ENCODE data around the gene ZC3H7A. TPM values are rescaled to one million over a fixed set of nuclear protein-coding genes. Genes with fewer than 3 reads are reported as not detected.

Gene ZC3H7A
- total RNA-seq, 1 experiment from 2014 or later = 43.1 TPM

DNA sequence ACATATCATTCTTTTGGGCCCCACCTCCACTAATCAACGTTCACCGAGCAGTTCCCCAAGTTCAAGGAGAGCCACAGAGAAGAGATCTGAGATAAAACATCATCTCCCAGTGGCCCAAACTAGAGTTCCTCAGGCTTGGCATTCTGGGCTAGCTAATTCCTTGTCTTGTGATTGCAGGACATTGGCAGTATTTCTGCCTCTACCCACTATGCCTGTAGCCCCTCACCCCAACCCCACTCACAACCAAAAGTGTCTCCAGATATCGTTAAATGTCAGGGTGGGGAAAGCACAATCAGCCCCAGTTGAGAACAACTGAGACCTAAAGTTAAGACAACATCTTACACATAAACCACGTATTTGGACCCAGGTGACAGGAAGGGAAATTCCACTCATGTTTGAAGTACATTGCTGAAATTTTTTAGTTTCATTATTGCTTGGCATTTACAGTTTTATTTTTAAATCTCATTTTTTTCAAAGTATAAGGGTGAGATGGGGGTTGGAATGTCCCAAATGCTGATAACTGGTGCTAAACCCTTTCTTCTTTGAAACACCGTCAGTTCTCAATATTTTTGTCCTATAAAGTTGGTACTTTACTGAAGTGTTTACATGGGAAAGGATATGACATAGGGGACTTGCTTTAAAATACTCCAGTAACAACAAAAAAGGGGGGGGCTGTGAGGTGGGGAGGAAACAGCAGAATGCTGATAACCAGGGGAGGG lies 13.6 kb downstream of the ZC3H7A start:
- Histone ChIP-seq H3K23me2 (ENCODE audit: insufficient read length, low read depth, low read length, poor library complexity, severe bottlenecking) (no peaks in the 10 kb centered on the region), H3K79me2 (ENCODE audit: insufficient read depth, low read length) (peaks cover 10% of the 10 kb centered on the region; the same call in 1 of the 2 replicates), H2BK120ac (ENCODE audit: low read depth, low read length, poor library complexity, severe bottlenecking) (no peak overlapping the region), H3K23ac (ENCODE audit: insufficient read length, low read depth, low read length) (no peak overlapping the region), H3K9ac (ENCODE audit: extremely low read depth, insufficient read length, low read length) (no peak overlapping the region), H2BK12ac (ENCODE audit: insufficient read length, low read depth, low read length) (no peak overlapping the region), H3K4ac (ENCODE audit: low read depth, low read length) (no peak overlapping the region), H3K4me2 (ENCODE audit: insufficient read depth, insufficient read length, low read length) (no peak overlapping the region), H3K27ac (ENCODE audit: insufficient read length, low read depth, low read length) (no peak overlapping the region), H3K79me1 (ENCODE audit: insufficient read depth, low read depth, low read length, poor library complexity, severe bottlenecking) (peaks cover 6% of the 10 kb centered on the region), H4K20me1 (ENCODE audit: control insufficient read depth, insufficient read depth, insufficient read length) (no peaks in the 10 kb centered on the region), H3K27me3 (ENCODE audit: insufficient read depth, low read length) (no peaks in the 10 kb centered on the region), H3K4me1 (ENCODE audit: insufficient read depth, low read length) (peaks cover 5% of the 10 kb centered on the region; the same call in 1 of the 2 replicates), H4K8ac (replicated peaks; ENCODE audit: insufficient read length, low read depth, low read length) (no peak overlapping the region), H3K9me3 (ENCODE audit: control insufficient read depth, low read depth, low read length) (no peaks in the 10 kb centered on the region), H3T11ph (ENCODE audit: low read length) (no peak overlapping the region), H4K91ac (ENCODE audit: insufficient read length, low read depth, low read length) (no peak overlapping the region), H3K18ac (ENCODE audit: insufficient read length, low read depth, low read length) (no peak overlapping the region), H3K56ac (ENCODE audit: insufficient read length, low read depth, low read length) (no peak overlapping the region), H2BK15ac (ENCODE audit: low read depth, low read length) (no peak overlapping the region), H2BK5ac (ENCODE audit: insufficient read length, low read length) (no peak overlapping the region), H3K14ac (ENCODE audit: insufficient read depth, low read length) (no peak overlapping the region), H4K5ac (ENCODE audit: insufficient read length, low read depth, low read length) (no peak overlapping the region), H2AFZ (ENCODE audit: low read length) (no peak overlapping the region), H2AK5ac (ENCODE audit: insufficient read length, low read length) (no peak overlapping the region), H2BK20ac (ENCODE audit: low read depth, low read length, poor library complexity, severe bottlenecking) (no peak overlapping the region)
- peaks cover 2 to 12% (median 8%) of the 10 kb centered on the region in 3 experiments; a peak in 6 of 7 replicates for H3K36me3 Mint-ChIP-seq (ENCODE audit: insufficient read depth in 1 of 3, low read depth in 3 of 3)
- no CpG with 5 or more reads among the region's 5 CpGs for WGBS (ENCODE audit: extremely low coverage, insufficient read length, low lambda C conversion rate)
- peaks cover 4 to 20% of the 10 kb centered on the region in 2 experiments; a peak in 3 of 4 replicates for H3K4me1 Mint-ChIP-seq
- H3K27ac Mint-ChIP-seq = peak overlapping the region; percentile 15 to 76 (median 74); a peak in 4 of 7 replicates
- H3K4me3 Mint-ChIP-seq = no peak overlapping the region
- H3K27me3 Mint-ChIP-seq (ENCODE audit: low read depth) = no peaks in the 10 kb centered on the region
- H3K9me3 Mint-ChIP-seq = no peaks in the 10 kb centered on the region
- TF ChIP-seq, protein P1, sequence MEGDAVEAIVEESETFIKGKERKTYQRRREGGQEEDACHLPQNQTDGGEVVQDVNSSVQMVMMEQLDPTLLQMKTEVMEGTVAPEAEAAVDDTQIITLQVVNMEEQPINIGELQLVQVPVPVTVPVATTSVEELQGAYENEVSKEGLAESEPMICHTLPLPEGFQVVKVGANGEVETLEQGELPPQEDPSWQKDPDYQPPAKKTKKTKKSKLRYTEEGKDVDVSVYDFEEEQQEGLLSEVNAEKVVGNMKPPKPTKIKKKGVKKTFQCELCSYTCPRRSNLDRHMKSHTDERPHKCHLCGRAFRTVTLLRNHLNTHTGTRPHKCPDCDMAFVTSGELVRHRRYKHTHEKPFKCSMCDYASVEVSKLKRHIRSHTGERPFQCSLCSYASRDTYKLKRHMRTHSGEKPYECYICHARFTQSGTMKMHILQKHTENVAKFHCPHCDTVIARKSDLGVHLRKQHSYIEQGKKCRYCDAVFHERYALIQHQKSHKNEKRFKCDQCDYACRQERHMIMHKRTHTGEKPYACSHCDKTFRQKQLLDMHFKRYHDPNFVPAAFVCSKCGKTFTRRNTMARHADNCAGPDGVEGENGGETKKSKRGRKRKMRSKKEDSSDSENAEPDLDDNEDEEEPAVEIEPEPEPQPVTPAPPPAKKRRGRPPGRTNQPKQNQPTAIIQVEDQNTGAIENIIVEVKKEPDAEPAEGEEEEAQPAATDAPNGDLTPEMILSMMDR (conservative IDR thresholded peaks at IDR 0.05) = no peak
- DNase-seq = no peak
